BLaER1 treated with 17β-estradiol and CSF1 and Interleukin-3, amounts not matched to agents 10 nM and 100 nM (cell line): ENCODE results near the gene REG1A.
A peak's percentile ranks its signal among the peaks of the same experiment; 100 is the strongest.

Experiments
- H3K27ac ChIP-seq, 11 experiments: shearing (Covaris generic); formaldehyde crosslinking; 2 replicates each; pipeline ENCODE4 v1.8.1; 2022
- H3K27me3 ChIP-seq, 11 experiments: shearing (Covaris generic); formaldehyde crosslinking; 2 replicates each; pipeline ENCODE4 v1.8.1; 2022
- H3K36me3 ChIP-seq, 11 experiments: shearing (Covaris generic); formaldehyde crosslinking; 2 replicates each; pipeline ENCODE4 v1.8.1; 2022
- H3K4me1 ChIP-seq, 10 experiments: shearing (Covaris generic); formaldehyde crosslinking; 2 replicates each; pipeline ENCODE4 v1.8.1; 2022
- H3K4me2 ChIP-seq, 11 experiments: shearing (Covaris generic); formaldehyde crosslinking; 2 replicates each; pipeline ENCODE4 v1.8.1; 2022
- H3K4me3 ChIP-seq, 10 experiments: shearing (Covaris generic); formaldehyde crosslinking; 2 replicates each; pipeline ENCODE4 v1.8.1; 2022
- H3K9ac ChIP-seq, 11 experiments: shearing (Covaris generic); formaldehyde crosslinking; 2 replicates each; pipeline ENCODE4 v1.8.1; 2022
- H3K9me3 ChIP-seq, 11 experiments: shearing (Covaris generic); formaldehyde crosslinking; replicated peaks in 1 of 11; 2 replicates each; pipeline ENCODE4 v1.8.1; 2022
- H4K20me1 ChIP-seq, 11 experiments: shearing (Covaris generic); formaldehyde crosslinking; 2 replicates each; pipeline ENCODE4 v1.8.1; 2022
- Cebpa-rat ChIP-seq, 11 experiments: shearing (Covaris generic); IDR thresholded peaks; 2 replicates each; pipeline ENCODE4 v1.8.1; 2022

REG1A gene, protein sequence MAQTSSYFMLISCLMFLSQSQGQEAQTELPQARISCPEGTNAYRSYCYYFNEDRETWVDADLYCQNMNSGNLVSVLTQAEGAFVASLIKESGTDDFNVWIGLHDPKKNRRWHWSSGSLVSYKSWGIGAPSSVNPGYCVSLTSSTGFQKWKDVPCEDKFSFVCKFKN

DNA sequence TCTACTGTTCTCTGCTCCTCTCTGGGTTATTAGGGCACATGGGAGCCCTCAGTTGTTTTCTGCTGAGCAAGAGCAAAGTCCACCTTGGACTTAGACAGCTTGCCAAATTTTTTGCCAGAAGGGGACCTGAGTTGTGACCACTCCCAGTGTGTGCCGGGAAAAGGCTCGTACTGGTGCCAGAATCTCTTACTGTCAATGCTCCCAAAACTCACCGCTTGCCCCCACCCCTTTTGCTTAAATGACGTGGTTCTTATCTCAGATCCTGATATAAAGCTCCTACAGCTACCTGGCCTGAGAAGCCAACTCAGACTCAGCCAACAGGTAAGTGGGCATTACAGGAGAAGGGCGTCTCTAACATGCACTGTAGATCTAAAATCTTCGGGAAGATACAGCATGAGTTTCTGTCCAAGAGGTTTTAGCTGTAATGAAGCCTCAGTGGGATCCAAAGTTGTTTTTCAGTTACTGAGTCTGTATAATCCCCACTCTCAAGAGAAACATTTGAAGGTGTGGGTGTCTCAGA, at the start of gene REG1A:
Gene REG1A (plus strand): TSS at position 295 of the 520 bp plus-strand sequence. CDS start 374 bp downstream, outside the sequence.
- Histone ChIP-seq H3K27ac (no peak within 1 kb of the TSS), H4K20me1 (no peaks in the 10 kb centered on the region), H3K27me3 (no peaks in the 10 kb centered on the region), H3K9ac (no peak within 1 kb of the TSS), H3K4me3 (no peak within 1 kb of the TSS), H3K36me3 (no peaks in the 10 kb centered on the region), H3K4me2 (no peak within 1 kb of the TSS), H3K9me3 (no peaks in the 10 kb centered on the region), H3K4me1 (peaks cover 0 to 12% (median 0%) of the 10 kb centered on the region in 10 experiments; a peak in 3 of 20 replicates)
- no peak for TF ChIP-seq Cebpa-rat (IDR thresholded peaks at IDR 0.05)

DNA sequence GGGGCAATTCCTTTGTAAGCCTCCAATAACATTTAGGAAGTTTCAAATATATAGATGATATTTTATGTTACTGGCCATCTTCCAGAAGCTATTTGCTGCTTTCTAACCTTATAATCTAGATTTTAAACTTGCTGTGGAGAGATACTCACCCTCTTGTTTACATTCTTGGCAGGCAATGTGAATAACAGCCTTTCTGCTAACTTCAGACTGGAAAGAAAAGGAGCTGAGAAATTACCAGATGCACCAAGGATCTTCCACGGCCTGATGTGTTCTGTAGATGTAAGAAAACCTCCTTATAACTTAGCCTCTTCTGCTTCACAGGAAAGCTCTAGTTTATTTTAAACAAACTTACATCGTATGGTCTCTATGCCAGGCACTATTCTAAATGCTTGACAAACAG, 49.2 kb upstream of the REG1A start:
- no peak overlapping the region for H3K9ac ChIP-seq
- no peaks in the 10 kb centered on the region for H3K36me3 ChIP-seq
- no peaks in the 10 kb centered on the region for H4K20me1 ChIP-seq
- H3K4me3 ChIP-seq, result no peak overlapping the region
- H3K4me2 ChIP-seq, result no peak overlapping the region
- no peak for TF ChIP-seq Cebpa-rat (IDR thresholded peaks at IDR 0.05)
- no peaks in the 10 kb centered on the region; a peak in 1 of 22 replicates for H3K9me3 ChIP-seq
- H3K27me3 ChIP-seq, result no peaks in the 10 kb centered on the region
- no peaks in the 10 kb centered on the region for H3K4me1 ChIP-seq
- H3K27ac ChIP-seq, result no peak overlapping the region

DNA sequence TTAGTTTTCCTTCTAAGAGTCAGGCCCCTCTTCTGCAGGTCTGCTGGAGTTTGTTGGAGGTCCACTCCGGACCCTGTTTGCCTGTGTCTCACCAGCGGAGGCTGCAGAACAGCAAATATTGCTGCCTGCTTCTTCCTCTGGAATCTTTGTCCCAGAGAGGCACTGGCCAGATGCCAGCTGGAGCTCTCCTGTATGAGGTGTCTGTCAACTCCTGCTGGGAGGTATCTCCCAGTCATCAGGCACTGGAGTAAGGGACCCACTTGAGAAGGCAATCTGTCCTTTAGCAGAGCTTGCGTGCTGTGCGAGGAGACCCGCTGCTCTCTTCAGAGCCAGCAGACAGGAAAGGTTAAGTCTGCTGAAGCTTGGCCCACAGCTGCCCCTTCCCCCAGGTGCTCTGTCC, 37.3 kb upstream of the REG1A start:
- Histone ChIP-seq H3K9me3 (no peaks in the 10 kb centered on the region), H4K20me1 (no peaks in the 10 kb centered on the region), H3K4me1 (peaks cover 0 to 15% (median 2%) of the 10 kb centered on the region in 10 experiments; a peak in 6 of 20 replicates), H3K36me3 (no peaks in the 10 kb centered on the region), H3K4me2 (no peak overlapping the region; a peak in 1 of 22 replicates), H3K4me3 (no peak overlapping the region), H3K9ac (no peak overlapping the region), H3K27ac (no peak overlapping the region), H3K27me3 (no peaks in the 10 kb centered on the region)
- no peak for TF ChIP-seq Cebpa-rat (IDR thresholded peaks at IDR 0.05)

DNA sequence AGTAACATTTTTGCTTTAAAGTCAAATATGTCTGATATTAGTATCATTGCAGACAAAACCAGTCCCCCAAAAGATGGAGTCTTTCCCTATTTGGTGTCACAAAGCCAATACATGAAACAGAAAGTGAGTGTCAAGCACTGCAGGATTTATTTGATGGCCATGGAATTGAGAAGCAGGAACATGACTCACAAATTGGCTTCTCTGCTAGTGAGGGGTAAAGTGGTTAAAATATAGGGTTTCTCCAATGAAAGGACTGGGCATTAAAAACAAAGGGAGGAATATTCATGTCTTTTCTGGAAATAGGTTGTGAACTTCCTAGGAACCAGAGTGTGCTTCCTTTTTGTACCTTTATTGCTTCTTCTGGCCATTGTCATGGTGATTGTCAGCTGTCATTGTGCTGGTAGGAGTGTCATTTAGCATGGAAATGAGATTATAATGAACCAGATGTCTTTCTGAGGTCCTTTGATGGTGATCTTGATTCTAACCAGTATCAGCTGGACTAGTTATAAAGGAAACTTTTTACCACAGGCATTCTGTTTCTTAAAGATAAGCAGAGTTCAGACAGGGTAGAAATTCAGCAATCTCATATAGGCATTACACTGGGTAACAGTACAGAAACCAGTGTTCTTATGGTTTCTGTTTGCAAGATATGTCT, 36.6 kb upstream of the REG1A start:
- Histone ChIP-seq H3K9me3 (no peaks in the 10 kb centered on the region), H3K27me3 (no peaks in the 10 kb centered on the region), H4K20me1 (no peaks in the 10 kb centered on the region), H3K4me3 (no peak overlapping the region), H3K4me1 (peaks cover 0 to 15% (median 2%) of the 10 kb centered on the region in 10 experiments; a peak in 6 of 20 replicates), H3K36me3 (no peaks in the 10 kb centered on the region), H3K9ac (no peak overlapping the region), H3K27ac (no peak overlapping the region), H3K4me2 (peak overlapping the region in 8 of 11 experiments; percentile 1 to 32 (median 9); a peak in 8 of 22 replicates)
- TF ChIP-seq Cebpa-rat (IDR thresholded peaks at IDR 0.05), result no peak

DNA sequence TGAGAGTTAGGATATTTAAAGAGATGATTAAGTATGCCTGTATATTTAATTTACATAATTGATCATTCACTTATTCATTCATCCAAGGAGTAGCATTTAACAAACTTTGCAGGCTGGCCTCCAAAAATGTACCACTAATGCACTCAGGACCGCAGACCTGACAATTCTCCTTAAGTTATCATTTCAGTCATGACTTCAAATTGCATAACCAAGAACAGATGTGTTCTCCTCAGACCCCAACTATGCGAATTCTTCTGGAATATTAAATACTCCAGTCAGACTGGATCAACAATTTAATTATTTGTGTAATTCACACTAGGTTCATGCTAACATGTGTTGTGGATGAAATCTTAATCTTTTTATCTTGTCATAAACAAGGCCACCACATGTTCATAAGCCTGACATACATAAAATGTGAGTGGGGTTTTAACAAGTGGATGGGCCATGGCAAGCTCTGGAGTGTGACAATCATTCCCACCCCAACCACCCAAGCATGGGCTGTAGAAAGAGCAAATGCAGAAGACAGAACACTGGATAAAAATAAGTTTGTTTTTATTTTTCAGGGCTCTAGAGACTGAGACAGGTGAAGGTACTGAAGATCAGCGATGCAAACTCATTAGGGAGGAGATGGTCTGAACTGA, 35.7 kb upstream of the REG1A start:
- Histone ChIP-seq H3K36me3 (no peaks in the 10 kb centered on the region), H3K27me3 (no peaks in the 10 kb centered on the region), H4K20me1 (no peaks in the 10 kb centered on the region), H3K27ac (no peak overlapping the region), H3K4me2 (peak overlapping the region in 3 of 11 experiments; percentile 11 to 32 (median 23); a peak in 5 of 22 replicates), H3K9me3 (no peaks in the 10 kb centered on the region), H3K4me1 (peaks cover 0 to 15% (median 2%) of the 10 kb centered on the region in 10 experiments; a peak in 6 of 20 replicates), H3K9ac (no peak overlapping the region), H3K4me3 (no peak overlapping the region)
- TF ChIP-seq Cebpa-rat (IDR thresholded peaks at IDR 0.05), result no peak

DNA sequence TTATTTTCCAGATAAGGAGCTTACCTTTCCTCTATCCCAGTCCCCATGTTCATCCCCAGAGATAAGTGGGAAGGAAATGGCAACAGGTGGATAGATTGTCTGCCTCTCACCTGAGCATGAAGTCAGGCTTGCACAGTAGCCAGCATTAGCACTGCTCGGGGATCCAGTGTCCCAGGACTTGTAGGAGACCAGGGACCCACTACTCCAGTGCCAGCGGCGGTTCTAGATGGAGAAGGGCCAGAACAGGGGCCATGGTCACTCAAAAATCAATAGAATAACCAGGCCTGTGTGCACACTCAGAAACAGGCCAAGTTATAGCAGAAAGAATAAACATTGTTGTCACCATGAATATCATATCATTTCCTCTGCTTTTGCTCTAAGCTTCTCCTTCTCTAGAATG, 34.9 kb upstream of the REG1A start:
- Histone ChIP-seq H3K9ac (no peak overlapping the region), H3K4me1 (peaks cover 0 to 15% (median 2%) of the 10 kb centered on the region in 10 experiments; a peak in 6 of 20 replicates), H3K27ac (no peak overlapping the region), H3K9me3 (no peaks in the 10 kb centered on the region), H4K20me1 (no peaks in the 10 kb centered on the region), H3K27me3 (no peaks in the 10 kb centered on the region), H3K4me2 (peak overlapping the region in 1 of 11 experiments; percentile 4; a peak in 1 of 22 replicates), H3K36me3 (no peaks in the 10 kb centered on the region), H3K4me3 (no peak overlapping the region)
- no peak for TF ChIP-seq Cebpa-rat (IDR thresholded peaks at IDR 0.05)

DNA sequence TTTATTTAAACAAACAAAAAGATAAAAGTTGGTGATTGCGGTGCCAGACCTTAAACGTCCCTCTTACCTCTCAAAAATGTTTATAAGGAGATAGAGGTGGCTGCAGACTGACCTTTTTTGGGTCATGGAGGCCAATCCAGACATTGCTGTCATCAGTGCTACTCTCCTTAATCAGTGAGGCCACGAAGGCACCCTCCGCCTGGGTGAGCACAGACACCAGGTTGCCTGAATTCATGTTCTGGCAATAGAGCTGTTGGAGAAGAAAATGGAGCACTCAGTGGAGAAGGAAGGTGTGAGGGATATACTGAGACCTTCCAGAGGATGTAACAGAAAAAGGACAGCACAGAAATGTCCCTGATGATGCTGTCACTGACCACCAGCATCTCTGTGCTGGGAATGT, 34.0 kb upstream of the REG1A start:
- Histone ChIP-seq H3K4me2 (no peak overlapping the region), H3K9me3 (no peaks in the 10 kb centered on the region), H3K27me3 (no peaks in the 10 kb centered on the region), H4K20me1 (no peaks in the 10 kb centered on the region), H3K4me1 (peaks cover 0 to 15% (median 2%) of the 10 kb centered on the region in 10 experiments; a peak in 6 of 20 replicates), H3K9ac (no peak overlapping the region), H3K4me3 (no peak overlapping the region), H3K36me3 (no peaks in the 10 kb centered on the region), H3K27ac (no peak overlapping the region)
- no peak for TF ChIP-seq Cebpa-rat (IDR thresholded peaks at IDR 0.05)

DNA sequence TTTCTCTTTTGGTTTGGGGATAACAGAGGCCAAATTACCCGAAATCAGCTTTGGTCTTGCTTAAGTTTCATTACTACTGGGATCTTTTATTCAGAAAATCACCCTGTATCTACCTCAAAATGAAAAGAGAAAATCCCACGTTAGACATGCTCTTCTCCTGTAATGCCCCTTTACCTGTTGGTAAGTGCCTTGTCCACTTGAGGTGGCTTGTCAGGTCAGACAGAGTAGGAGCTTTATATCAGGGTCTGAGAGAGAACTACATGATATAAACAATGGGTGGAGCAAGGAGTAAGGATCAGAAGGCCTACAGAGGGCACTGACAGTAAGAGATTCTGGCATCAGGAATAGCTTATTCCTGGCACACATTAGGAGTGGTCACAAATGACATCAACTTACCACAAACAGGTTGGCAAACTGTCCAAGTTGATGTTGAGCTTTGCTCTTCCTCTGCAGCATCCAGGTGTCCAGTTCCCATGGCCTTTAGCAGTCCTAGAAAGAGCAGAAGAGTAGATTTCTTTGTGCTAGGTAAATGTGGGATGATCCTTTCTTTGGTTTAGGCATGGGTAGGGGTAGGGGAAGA, 32.4 kb upstream of the REG1A start, which contains the start of gene REG1B:
Gene REG1B (minus strand): TSS at position 209 of the 580 bp plus-strand sequence. CDS start 381 bp downstream, outside the sequence.
- no peaks in the 10 kb centered on the region for H3K9me3 ChIP-seq
- no peak for TF ChIP-seq Cebpa-rat (IDR thresholded peaks at IDR 0.05)
- H3K27ac ChIP-seq, result no peak within 1 kb of the TSS
- H3K4me1 ChIP-seq, result peaks cover 0 to 27% (median 9%) of the 10 kb centered on the region in 10 experiments; a peak in 8 of 20 replicates
- H3K9ac ChIP-seq, result no peak within 1 kb of the TSS
- H3K27me3 ChIP-seq, result no peaks in the 10 kb centered on the region
- no peak within 1 kb of the TSS for H3K4me2 ChIP-seq
- no peaks in the 10 kb centered on the region for H3K36me3 ChIP-seq
- H3K4me3 ChIP-seq, result no peak within 1 kb of the TSS
- no peaks in the 10 kb centered on the region for H4K20me1 ChIP-seq

DNA sequence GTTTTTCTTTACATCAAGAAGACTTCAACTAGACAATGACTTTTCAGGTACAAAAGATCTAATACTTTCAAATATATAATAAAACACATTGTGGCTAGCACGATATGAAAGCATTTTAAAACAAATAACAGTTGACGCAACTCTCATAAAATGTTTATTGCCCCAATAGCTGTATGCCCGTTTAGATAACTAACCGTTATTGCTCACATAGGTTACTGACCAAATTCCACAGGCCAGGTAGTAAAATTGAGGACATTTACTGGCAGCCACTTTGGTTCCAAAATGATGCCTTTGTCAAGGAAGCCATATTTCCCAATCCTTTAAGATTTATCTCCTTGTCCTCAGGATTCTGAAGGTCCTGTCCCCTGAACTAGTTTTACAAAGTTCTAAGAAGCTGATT, 29.6 kb upstream of the REG1A start:
- no peak overlapping the region for H3K4me3 ChIP-seq
- H3K27me3 ChIP-seq, result no peaks in the 10 kb centered on the region
- 0 out of 22 replicates have a peak, but pooled peaks cover 0 to 3% (median 0%) of the 10 kb centered on the region in 11 experiments for H3K9me3 ChIP-seq

More for the DNA sequence above, 29.6 kb upstream of the REG1A start:
- Histone ChIP-seq H3K36me3 (no peaks in the 10 kb centered on the region), H3K4me1 (peaks cover 0 to 12% (median 7%) of the 10 kb centered on the region in 10 experiments; a peak in 8 of 20 replicates), H3K9ac (no peak overlapping the region), H3K4me2 (no peak overlapping the region), H4K20me1 (no peaks in the 10 kb centered on the region), H3K27ac (no peak overlapping the region)
- no peak for TF ChIP-seq Cebpa-rat (IDR thresholded peaks at IDR 0.05)
